ENCODE measurements around the gene SLC43A2.

SLC43A2 gene

GRCh38 chr17:1559047-1560043, 69.3 kb downstream of the SLC43A2 start:
- intact Hi-C loops (cut with DNase I) = no loop called here
- DNase-seq = no peak

GRCh38 chr17:1558401-1558800, 70.2 kb downstream of the SLC43A2 start:
- no peak for DNase-seq
- intact Hi-C loops (cut with DNase I) = no loop called here

DNA sequence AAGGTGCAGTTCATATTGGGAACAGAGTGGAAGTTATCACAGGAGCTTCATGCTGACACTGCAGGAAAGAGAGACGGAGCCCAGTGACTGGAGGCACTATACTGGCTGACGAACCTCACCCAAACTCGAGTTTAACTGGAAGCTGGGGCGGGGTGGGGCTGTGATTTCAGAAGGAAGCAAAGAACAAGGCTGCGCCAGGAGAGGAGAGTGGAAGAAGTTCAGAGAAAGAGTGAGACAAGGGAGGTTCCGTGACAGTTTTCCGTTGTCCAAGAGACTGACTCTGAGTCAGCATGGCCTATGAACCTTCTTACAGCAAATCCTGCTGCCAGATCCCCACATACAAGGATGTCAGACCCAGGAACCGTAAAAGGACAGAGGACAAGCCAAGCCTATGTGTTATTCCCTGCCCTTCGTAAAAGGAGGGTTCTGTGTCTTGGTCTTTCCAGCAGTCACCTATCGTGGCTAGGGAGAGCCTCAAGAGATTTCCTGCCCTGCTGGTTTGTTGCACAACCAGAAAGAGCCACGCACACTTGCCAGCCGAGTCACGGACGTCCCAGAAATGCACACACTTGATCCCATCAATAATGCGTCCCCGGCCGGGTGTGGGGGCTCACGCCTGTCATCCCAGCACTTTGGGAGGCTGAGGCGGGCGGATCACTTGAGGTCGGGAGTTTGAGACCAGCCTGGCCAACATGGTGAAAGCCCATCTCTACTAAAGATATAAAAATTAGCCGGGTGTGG, 71.1 kb downstream of the SLC43A2 start:
- no peak for DNase-seq
- intact Hi-C loops (cut with DNase I) = no loop called here

DNA sequence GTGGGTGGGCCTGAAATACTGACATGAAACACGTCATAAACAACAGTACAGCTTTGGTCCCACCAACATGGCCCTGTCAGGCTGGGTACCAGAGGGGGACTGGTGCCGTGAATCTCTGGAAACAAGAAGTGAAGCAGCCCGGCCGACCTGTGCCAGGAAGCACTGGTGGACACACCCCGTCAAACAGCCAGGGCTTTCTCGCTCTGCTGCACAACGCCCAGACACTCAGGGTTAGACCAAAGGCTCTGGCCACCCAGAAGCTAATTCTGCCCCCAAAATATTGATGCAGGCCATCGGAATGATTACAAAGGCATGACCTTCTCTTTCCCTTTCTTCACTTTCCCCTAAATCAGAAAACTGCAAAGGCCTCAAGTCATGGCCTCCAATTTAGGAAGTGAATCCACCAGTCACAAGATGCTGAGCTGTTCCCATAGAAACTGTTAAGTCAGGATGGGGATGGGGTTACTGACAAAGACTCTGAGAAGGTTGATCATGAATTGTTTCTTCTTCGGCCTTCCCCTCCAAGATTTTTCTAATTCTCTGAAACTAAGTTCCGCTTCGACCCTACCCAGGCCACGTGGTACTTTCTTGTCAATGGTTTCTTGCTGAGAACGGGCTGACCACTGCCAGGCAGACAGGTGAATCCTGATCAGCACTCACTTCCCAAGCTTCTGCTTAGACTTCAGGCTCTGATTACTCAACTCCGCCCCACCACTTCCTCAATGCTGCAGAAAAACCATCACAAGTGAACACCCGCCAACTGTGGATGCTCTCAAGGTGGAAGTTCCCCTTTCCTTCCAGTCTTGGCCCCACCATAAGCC, 72.8 kb downstream of the SLC43A2 start:
- peak in 14 of 42 donors; percentile 21 to 60 (median 42) for DNase-seq
- intact Hi-C loops (cut with DNase I) = no loop called here

DNA sequence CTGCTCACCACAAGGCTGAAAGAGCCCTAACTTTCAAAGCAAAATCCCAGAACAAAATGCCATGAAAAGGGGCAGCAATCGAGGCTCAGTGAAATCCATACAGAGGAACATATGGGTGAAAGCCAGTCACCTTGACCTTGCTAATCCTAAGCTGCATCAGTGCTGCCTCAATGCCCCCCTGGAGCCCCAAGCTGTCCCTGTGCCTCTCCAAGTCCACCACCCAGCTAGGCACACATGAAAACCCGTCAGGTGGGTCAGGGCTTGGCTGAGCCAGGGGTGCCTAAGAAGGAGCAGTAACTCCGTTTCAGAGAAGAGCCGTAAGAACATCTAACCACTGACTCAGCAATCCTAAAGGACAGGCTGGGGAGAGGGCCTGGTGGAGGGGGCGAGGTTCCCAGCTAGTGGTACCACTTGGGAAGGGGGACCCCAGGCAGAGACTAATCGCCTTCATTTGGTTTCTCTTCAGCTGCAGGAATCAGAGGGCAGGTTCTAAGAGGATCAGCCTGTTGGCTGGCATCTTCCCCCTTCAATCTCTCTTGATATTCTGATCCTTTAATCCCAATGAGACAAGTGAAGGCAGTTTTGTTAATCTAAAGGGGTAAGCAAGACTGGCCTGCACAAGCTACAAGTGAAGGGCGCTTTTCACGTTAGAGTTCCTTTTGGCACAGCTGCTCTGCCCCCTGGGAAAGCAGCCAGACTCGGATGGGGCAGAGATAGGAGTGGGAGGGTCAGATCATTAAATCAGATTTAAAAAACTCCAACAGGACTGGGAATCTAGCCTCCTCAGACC, 73.7 kb downstream of the SLC43A2 start:
- intact Hi-C loops (cut with DNase I) = no loop called here
- no peak for DNase-seq

- intact Hi-C loops (cut with DNase I) = no loop called here
- no peak for DNase-seq
These were observed 75.0 kb downstream of the SLC43A2 start for GRCh38 chr17:1553354-1554266.

- intact Hi-C loops (cut with DNase I) = no loop called here
- DNase-seq = no peak
These were observed 75.7 kb downstream of the SLC43A2 start for GRCh38 chr17:1552932-1553331.

GRCh38 chr17:1551741-1552140, 76.9 kb downstream of the SLC43A2 start:
- no peak for DNase-seq
- intact Hi-C loops (cut with DNase I) = no loop called here

GRCh38 chr17:1548032-1548431, 80.6 kb downstream of the SLC43A2 start:
- intact Hi-C loops (cut with DNase I) = no loop called here
- DNase-seq = no peak

DNA sequence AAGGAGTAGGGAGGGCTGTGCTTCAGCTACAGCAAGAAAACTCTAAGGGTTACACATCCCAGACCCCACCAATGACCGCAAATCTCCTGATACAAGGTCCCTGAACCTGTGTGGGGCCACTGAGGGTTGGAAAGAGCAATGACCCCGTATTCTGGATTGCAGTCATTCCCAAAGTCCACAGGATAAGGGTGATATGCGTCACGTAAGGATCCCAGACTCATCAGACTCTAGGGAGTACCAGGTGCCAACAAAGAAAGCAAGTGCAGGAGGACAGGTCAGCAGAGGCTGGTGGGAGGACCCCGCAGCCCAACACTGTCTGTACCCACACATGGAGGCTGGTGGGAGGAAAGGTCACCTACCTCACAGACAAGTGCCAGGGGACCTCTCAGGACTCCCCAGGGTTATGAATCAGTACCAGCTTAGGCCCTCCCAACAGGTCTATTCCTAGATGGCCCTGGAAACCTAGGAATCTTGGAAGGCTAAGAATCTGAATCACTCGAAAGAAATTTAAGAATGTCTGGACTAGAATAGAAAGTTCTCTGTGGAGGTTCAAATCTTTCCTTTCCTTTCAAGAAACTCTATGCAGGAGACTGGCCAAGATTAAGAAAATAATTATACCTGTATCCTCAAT, 82.2 kb downstream of the SLC43A2 start:
- intact Hi-C loops (cut with DNase I) = no loop called here

DNA sequence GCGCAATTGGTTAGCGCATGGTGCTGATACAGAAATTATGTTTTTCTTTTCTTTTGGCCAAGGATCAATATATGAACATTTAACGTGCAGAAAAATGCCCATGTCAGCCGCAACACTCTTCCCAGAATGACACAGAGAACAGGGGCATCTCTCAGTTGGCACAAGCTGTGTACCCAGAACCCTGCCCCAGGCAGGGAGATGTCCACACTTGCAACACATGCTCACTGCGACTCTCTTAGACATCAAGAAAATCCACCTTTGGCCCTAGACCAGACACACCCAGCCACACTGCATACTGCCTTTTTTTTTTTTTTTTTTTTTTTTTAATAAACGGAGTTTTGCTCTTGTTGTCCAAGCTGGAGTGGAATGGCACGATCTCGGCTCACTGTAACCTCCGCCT, 83.0 kb downstream of the SLC43A2 start:
- no peak for DNase-seq
- intact Hi-C loops (cut with DNase I) = no loop called here

More for the DNA sequence above, 82.2 kb downstream of the SLC43A2 start:
- DNase-seq = no peak

DNA sequence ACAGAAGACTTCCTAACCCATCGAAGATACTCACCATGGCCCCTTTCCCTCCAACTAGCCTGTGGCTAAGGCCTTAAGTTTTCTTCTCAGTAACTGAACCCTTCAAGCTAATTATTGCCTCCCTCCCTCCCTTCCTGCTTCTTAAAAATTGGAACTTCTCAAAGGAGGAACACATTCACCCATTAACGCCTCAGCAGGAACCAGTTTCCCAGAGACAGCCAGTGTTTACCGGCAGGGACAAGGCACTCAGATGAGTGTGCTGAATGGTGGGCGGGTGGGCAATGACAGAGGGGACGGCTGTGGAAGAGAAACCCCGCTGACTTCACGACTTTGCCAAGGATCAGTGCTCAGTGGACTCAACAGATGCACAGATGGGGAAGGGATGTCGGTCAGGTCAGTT, 86.3 kb downstream of the SLC43A2 start:
- no peak for DNase-seq
- intact Hi-C loops (cut with DNase I) = no loop called here

DNA sequence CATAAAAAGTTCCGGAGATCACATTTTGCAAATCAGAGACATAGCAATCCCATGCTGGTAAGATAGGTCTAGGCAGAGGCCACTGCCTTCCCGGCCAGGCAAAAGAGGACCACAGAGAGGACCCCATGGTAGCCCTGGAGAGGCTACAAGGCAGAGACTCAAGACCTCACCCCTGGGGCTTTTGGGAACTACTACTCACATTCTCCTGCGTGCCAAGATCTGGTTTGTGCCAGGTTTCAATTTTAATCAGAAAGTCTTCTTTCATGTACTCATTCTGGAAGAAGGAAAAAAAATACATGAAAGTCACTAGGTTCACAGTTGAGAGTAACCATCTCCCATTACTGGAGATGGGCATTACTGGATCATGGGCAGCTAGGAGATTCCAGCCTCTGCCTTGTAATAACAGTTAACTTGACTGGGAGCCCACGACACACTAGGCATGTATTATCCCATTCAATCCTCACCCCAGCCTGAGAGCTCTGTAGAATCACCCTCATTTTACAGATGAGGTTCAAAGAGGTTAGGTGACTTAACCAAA, 87.2 kb downstream of the SLC43A2 start:
- intact Hi-C loops (cut with DNase I) = no loop called here
- no peak for DNase-seq

DNA sequence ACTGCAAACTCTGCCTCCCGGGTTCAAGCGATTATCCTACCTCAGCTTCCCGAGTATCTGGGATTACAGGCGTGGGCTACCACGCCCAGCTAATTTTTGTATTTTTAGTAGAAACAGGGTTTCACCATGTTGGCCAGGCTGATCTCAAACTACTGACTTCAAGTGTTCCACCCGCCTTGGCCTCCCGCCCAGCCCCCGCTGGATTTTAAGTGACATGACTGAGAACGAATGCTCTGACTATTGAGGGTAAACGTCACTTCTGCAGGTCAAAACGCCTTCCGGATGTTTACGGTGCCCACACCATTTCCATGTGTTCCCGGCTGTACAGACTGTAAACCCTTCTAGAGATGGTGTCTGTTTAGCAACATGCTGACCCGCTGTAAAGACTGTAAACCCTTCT, 88.8 kb downstream of the SLC43A2 start:
- intact Hi-C loops (cut with DNase I) = no loop called here
- DNase-seq = no peak

DNA sequence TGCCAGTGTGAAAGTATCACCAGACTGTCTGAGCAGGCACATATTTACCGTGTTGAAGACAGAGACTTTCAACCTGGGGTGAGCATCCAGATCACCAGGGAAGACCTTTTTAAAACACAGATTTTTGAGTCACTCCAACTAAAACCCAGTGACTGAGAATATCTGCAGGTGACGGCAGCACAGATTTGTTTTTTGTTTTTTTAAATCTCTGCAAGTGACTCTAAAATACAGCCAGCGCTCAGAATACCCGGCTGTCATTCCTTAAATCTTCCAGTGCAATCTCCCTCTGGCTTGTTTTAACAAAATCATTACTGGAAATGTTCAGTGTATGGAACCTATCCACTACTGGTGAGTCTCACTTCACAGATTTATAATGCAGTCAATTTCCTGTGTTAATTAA, 92.9 kb downstream of the SLC43A2 start:
- intact Hi-C loops (cut with DNase I) = no loop called here
- DNase-seq = no peak

DNA sequence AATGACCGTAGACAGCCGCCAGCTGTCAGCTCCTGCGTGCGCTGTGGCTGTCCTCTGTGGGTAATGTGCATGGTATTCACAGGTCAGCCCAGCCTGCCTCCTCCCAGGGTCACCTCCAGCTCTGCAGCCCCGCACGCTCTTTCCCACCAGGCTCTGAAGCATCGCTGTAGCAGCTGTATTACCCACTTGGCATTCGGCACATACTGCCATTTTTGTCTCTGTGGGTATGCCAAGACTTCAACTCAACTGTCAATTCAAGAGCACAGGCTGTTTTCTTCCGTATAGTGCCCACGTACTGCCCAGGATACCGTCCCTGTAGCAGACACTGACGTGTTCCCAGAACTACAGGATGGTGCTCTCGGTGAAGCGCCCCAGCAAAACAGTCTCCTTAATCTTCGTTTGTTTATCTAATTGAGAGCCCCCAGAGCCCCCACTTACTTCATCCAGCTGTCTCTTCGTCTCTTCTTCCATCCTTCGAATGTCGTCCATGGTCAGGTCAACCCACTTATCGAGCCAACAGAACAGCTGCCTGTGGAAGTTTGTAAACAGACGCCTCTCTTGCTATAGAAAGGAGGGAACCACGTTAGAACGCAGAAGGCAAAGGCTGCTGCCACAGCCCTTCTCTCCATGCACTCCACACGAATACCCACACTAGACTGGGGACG, 94.8 kb downstream of the SLC43A2 start:
- no peak for DNase-seq
- intact Hi-C loops (cut with DNase I) = no loop called here

All from head of caudate nucleus (tissue), 42 donors.